ENCODE results near the gene LDLRAD3.

Gene LDLRAD3

GRCh38 chr11:36218283-36218921 is 274.5 kb downstream of the LDLRAD3 start:
- no peak for DNase-seq

DNA sequence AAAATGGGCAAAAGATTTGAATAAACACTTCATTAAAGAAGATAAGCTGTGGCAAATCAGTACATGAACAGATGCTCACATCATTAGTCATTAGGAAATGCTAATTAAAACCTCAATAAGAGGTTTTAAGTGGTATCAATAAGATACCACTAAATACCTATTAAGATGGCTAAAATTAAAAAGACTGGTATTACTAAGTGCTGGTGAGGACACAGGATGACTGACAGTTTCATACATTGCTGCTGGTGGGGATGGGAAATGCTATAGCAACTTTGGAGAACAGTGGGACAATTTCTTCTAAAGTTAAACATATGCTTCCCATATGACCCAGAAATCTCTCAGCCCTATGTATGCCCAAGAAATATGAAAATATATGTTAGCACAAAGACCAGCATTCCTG is 276.1 kb downstream of the LDLRAD3 start:
- no peak for DNase-seq

DNA sequence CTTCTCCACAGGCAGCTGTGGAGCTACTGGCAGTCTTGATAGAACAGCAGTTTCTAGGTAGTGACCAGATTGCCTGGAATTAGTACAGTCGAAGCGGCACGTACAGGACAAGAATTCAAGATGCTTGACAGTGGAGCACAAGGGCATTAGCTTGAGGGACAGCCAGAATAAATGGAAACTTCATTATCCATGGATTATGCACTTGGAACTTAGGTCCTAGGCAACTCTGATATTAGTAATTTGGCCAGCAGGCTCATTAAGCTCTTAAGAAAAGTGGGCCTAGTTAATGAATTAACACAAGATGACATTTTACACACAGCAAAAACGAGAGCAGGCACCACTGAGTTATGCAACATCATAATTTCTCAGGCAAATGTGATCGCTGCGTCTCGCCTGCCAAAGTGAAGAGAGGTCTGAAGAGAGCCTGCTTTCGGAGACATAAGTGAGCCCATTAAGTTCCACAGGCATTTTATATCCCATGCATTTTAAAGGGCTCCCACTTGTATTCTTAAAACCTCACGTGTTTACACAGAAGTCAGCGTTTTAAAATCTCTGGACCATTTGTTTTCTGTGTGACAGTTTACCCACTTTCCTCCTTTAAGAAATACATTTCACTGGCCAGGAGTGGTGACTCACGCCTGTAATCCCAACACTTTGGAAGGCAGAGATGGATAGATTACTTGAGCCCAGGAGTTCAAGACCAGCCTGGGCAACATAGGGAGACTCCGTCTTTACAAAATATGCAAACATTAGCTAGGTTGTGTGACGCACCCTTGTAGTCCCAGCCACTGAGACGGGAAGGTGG is 279.2 kb downstream of the LDLRAD3 start:
- DNase-seq = peak; percentile 25

DNA sequence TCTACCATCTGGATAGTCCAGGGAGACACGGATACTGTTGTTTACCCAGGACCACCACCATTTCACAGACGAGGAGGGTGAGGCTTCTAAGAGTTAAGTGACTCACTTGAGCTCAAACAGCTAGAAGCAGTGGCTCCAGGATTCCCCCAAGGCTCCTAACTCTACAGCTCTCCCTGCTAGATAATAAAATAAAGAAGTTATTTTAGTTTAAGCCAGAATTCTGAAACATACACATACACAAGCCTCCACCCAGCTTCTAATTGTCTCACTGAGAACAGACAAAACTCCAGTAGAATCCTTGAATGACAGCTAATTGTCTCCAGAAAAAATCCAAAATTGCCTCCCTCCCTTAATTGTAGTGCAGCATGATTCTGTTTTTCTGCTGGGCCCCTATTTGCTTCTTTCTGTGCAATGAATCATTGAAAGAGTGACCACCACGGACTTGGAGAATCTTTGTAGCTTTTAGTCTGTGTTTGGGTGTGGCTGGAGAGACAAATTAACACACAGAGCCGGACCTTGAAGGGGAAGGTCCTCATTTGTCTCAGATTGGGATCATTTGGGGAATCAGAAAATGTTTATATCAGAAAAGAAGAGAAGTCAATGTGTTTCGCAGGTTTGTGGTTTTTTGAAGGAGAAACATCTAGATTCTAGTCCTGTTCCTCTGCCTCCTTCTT is 280.5 kb downstream of the LDLRAD3 start:
- DNase-seq = no peak

DNA sequence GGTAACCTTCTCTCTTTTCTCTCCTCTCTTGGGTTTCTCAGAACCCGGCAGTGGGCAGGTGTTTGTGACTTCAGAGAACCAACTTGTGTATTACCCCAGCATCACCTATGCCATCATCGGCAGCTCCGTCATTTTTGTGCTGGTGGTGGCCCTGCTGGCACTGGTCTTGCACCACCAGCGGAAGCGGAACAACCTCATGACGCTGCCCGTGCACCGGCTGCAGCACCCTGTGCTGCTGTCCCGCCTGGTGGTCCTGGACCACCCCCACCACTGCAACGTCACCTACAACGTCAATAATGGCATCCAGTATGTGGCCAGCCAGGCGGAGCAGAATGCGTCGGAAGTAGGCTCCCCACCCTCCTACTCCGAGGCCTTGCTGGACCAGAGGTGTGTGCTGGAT is 283.2 kb downstream of the LDLRAD3 start:
- no peak for DNase-seq

DNA sequence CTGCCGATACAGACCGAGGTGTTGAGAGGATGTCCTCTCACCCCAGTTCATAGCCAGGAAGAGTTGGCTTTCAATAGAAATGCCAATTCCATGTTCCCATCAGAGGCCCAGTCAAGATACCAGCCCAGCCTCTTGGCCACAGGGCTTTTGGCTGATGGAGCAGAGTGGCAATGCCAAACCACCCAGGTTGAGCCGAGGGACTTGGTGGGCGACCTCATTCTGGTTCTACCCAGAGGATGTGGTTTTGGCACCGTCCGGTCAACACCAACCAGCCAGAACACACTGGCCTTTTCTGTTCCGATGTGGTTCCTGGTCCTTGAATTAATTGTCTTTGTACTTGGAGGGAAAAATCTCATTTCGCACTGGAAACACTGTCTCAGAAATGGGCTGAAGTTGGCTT is 284.8 kb downstream of the LDLRAD3 start:
- no peak for DNase-seq

GRCh38 chr11:36229091-36229705 is 285.3 kb downstream of the LDLRAD3 start:
- no peak for DNase-seq

GRCh38 chr11:36230779-36231699 is 287.2 kb downstream of the LDLRAD3 start:
- peak; percentile 86 for DNase-seq

GRCh38 chr11:36233204-36233603 is 289.3 kb downstream of the LDLRAD3 start:
- peak; percentile 61 for DNase-seq

DNA sequence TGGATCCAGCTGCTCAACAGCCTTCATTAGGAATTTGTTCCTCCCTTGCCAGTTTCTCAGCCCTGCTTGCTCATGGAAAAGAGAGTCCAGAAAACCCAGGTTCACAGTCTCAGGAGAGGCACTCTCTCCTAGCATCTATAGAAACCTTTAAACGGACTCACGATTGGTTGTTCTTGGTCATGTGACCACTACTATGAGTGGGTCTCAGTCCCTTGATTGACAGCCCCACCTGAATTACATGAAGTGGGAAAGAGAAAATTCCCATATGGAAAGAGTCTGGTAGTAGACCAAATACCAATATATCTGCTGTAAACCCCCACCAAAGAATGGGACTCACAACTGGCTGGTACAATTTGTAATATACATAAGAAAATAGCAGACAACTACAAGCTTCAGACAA is 291.0 kb downstream of the LDLRAD3 start:
- DNase-seq = no peak

- peak; percentile 8 for DNase-seq
Measured at GRCh38 chr11:36235750-36236149, 291.9 kb downstream of the LDLRAD3 start.

GRCh38 chr11:36237391-36237790 is 293.5 kb downstream of the LDLRAD3 start:
- no peak for DNase-seq

GRCh38 chr11:36238036-36238631 is 294.3 kb downstream of the LDLRAD3 start:
- DNase-seq = no peak

GRCh38 chr11:36238881-36239280 is 295.0 kb downstream of the LDLRAD3 start:
- DNase-seq = no peak

DNA sequence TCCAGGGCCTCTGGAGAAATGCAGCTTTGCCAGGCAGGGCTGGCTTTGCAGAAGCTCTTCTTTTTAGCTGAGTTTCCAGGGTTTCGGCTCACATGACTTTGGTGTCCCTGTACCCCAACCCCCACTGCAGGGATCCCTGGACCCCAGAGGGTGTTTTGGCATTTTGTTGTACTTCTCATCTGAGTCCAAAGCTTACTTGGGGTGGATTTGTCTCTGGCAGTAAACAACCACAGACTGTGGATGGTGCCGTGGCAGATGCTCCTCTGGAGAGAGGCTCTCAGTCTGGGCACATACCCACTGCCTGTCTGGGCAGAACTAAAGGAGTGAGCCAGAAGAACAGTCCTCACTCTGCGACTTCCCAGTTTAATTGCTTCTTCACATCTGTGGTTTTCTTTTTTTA is 295.8 kb downstream of the LDLRAD3 start:
- no peak for DNase-seq

DNA sequence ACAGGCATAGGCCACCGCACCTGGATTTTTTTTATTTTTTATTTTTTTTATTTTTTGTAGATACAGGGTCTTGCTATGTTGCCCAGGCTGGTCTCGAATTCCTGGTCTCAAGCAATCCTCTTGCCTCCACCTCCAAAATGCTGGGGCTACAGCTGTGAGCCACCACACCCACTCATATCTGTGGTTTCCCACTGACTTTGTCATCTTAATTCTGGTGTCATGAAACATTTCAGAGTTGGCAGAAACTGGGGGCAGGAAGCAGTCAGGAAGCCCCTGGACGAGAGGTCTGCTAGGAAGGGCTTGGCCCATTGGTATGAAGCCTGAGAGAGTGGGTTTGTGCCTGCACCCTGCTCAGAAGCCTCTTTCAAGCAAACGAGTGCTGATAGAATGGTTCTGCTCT is 296.3 kb downstream of the LDLRAD3 start:
- DNase-seq = peak; percentile 26

DNA sequence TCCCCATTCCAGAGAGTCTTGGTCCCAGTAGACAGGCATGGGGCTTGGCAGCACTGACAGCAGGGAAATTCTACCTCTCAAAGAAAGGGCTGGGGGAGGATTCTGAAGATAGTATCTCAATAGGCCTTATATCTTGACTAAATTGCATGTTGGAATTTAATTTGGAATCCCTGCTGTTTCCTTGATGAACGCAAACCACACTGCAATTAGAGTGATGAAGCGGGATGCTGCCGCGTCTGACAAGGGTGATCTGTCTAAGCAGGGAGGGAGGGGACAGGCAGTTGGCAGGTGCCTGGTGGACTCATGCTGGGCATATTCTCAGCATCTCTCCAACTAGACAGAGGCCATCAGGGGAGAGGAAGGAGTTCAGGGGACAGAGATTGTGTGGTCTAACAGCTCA is 296.9 kb downstream of the LDLRAD3 start:
- no peak for DNase-seq

GRCh38 chr11:36241497-36241896 is 297.6 kb downstream of the LDLRAD3 start:
- no peak for DNase-seq

DNA sequence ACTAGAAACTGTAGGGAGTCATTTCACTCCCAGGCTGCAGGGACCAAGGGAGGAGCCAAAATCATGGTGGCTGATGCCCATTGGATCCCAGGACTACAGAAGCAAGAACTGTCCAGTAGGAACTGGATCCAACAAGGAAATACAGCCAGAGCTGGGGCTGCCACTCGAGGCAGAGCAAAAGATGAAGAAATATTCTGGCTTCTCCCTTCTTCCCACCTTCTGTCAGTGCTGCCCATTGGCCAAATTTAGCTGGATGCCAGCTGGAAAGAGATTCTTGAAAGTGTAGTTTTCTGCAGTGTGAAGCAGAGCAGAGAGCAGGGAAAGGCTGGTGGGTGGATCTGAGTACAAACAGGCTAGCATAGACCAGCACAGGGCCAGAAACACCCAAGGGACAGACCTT is 299.8 kb downstream of the LDLRAD3 start:
- no peak for DNase-seq

GRCh38 chr11:36247493-36247892 is 303.6 kb downstream of the LDLRAD3 start:
- no peak for DNase-seq

DNA sequence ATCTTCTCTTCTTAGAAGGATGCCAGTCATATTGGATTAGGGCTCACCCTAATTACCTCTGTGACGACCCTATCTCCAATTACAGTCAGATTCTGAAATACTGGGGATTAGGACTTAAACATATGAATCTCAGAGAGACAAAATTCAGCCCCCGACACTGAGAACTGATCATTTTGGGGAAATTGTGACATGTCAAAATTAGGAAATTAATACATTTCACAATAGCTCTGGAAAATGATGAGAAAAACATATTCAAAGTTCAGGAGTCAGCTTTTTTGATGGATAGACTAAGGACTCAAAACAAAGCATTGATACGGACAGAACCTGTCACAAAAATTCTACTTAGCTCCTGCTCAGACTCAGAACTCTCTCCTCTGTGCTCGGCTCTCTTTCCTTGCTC is 304.6 kb downstream of the LDLRAD3 start:
- no peak for DNase-seq

DNA sequence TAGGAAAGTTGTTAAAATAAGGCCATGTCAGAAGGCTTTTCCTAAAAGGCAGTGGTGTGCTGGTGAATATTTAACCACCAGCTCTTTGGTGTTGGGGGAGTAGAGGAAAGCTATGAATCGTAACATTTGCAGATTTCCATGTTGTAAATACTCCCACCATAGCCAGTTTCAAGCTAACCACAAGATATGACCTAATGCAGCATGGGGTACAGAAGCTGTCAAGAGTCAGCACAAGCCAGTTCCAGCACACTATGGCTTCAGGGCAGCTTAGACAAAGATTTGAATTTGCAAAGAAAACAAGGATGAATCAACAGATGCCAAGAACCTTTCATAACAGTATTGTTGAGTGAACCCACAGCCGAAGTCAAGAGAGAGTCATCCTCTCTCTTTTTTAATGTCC is 305.4 kb downstream of the LDLRAD3 start:
- DNase-seq = peak; percentile 71
